ENCODE measurements around the gene IFFO2. TPM values are rescaled to one million over a fixed set of nuclear protein-coding genes. Genes with fewer than 3 reads are reported as not detected.

The IFFO2 gene
- polyA plus RNA-seq, 1 of the 3 experiments (the other 2 are of a cell fraction) = 10.5 TPM

- Histone ChIP-seq H3K36me3 (replicated peaks in 1 of 2; ENCODE audit: control insufficient read depth in 1 of 2, insufficient read depth in 2 of 2, low read length in 1 of 2) (no peaks in the 10 kb centered on the region), H3K4me2 (no peak overlapping the region), H3K9ac (no peak overlapping the region), H3K4me3 (ENCODE audit: low read depth in 2 of 2, low read length in 1 of 2) (no peak overlapping the region), H4K20me1 (ENCODE audit: insufficient read depth) (no peaks in the 10 kb centered on the region), H3K9me2 (no peaks in the 10 kb centered on the region), H3K27ac (ENCODE audit: low read depth in 2 of 2, low read length in 1 of 2) (no peak overlapping the region), H3K4me1 (ENCODE audit: control insufficient read depth in 1 of 2, insufficient read depth in 2 of 2, low read depth in 1 of 2, low read length in 1 of 2) (no peaks in the 10 kb centered on the region), H3F3A (replicated peaks; ENCODE audit: insufficient read depth) (no peaks in the 10 kb centered on the region), H3K79me2 (ENCODE audit: insufficient read depth) (no peaks in the 10 kb centered on the region), H3K27me3 (ENCODE audit: insufficient read depth) (no peaks in the 10 kb centered on the region), H2AFZ (ENCODE audit: low read depth) (no peak overlapping the region), H3K9me3 (peaks cover 6% of the 10 kb centered on the region; the same call in 1 of the 2 replicates)
- no peak for TF ChIP-seq USF1 (IDR thresholded peaks at IDR 0.05; ENCODE audit: borderline replicate concordance, low read depth)
- no peak for TF ChIP-seq TCF12 (IDR thresholded peaks at IDR 0.05)
- TF ChIP-seq FOSL2 (IDR thresholded peaks at IDR 0.05; ENCODE audit: borderline replicate concordance, low read depth) = no peak
- TF ChIP-seq FOXM1 (IDR thresholded peaks at IDR 0.05; ENCODE audit: low read depth) = no peak
- TF ChIP-seq JUND (IDR thresholded peaks at IDR 0.05) = no peak
- no peak for TF ChIP-seq NRF1 (IDR thresholded peaks at IDR 0.05; ENCODE audit: low read depth, low read length)
- TF ChIP-seq TEAD4 (IDR thresholded peaks at IDR 0.05; ENCODE audit: borderline replicate concordance, insufficient read depth) = no peak
- TF ChIP-seq TAF1 (IDR thresholded peaks at IDR 0.05; ENCODE audit: borderline replicate concordance, low read depth, low read length) = no peak
- TF ChIP-seq ZBTB33 (IDR thresholded peaks at IDR 0.05; ENCODE audit: borderline replicate concordance, low read depth) = no peak
- TF ChIP-seq FOXJ3 (CRISPR knock-in tag; IDR thresholded peaks at IDR 0.05) = no peak
- no peak for TF ChIP-seq RAD21 (IDR thresholded peaks at IDR 0.05; ENCODE audit: low read length)
- TF ChIP-seq CTCF (IDR thresholded peaks at IDR 0.05) = no peak
- no peak for TF ChIP-seq REST (IDR thresholded peaks at IDR 0.05; ENCODE audit: low read depth, low read length)
- no peak for TF ChIP-seq MAX (IDR thresholded peaks at IDR 0.05; ENCODE audit: low read depth)
- TF ChIP-seq NFIC (IDR thresholded peaks at IDR 0.05; ENCODE audit: borderline replicate concordance) = no peak
- no peak for TF ChIP-seq EP300 (IDR thresholded peaks at IDR 0.05; ENCODE audit: borderline replicate concordance in 1 of 2, low read depth in 1 of 2, low read length in 1 of 2)
- CTCF ChIA-PET = no interaction called here
- WGBS (ENCODE audit: low lambda C conversion rate) = 76% methylated on average over 2 of the region's 2 CpGs
- POLR2A ChIA-PET = no interaction called here
- no peak for DNase-seq
These were observed 22.2 kb upstream of the IFFO2 start for GRCh38 chr1:18978706-18979105.

Data from SK-N-SH (cell line).